ENCODE data around the gene NUP50.
A peak's percentile ranks its signal among the peaks of the same experiment; 100 is the strongest.

Gene NUP50

DNA sequence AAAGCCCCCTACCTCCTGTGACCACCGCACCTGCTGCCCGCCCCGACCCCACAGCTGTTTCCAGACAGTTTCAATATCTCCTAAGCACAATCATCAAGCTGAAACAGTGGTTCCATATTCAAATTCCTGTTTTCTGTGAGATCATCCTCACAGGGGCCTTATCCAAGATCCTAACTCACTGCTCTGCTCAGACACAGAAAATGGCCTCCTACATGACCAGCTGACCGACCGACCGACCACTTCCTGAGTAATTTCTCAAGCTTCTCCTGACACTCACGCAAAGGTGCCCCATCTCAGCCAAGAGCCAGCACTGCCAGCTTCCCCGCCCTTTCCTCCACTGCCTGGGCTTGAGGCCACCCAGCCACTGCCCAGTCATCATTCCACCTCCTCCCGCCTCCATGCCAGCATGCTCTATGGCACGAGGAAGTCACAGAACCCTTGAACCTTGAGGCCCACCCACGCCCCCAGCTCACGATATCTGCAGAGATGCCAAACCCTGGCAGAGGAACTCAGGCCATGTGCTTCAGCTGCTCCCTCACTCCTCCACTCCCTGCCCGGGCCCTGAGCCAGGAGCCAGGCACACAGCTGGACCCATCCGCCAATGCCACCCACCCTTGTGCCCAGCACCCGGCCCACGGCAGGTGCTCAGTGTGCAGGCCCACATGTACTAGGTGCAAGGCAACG lies 62.9 kb downstream of the NUP50 start:
- DNase-seq, result peak in 36 of 58 donors; percentile 20 to 82 (median 50)

DNA sequence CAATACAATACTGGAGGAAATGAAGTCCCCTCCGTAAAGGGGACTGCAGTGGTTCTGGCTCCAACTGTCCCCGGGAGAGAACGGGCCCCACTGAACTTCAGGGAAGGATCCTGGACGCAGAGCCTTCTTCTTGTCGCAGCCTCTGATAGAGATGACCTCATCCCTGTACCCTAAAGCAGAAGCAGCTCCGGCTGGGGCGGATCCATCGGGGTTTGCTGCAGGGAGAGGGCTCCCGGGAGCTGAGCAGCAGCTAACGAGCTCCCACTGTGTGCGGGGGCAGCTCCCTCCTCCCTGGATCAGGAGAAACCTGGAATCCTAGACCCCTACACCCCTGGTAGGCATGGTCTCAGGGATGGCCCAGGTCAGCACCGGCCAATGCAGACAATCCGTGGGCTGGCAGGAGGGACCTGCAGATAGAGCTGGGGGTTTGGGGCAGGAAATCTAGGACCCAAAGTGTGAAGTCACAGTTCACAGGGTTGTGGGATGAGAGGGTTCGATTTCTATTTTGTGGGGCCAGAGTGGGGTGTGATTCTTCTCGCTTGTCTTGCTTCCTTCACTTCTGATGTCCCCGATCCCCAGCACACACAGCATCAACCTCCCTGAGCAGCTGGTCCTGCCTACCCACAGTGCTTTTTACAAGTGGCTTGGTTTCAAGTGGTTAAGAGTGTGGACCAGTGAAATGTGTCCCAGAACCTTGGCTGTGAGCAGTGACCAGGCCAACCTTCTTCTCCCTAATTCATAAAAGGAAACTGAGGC lies 64.1 kb downstream of the NUP50 start:
- peak in 43 of 58 donors; percentile 15 to 80 (median 54) for DNase-seq

DNA sequence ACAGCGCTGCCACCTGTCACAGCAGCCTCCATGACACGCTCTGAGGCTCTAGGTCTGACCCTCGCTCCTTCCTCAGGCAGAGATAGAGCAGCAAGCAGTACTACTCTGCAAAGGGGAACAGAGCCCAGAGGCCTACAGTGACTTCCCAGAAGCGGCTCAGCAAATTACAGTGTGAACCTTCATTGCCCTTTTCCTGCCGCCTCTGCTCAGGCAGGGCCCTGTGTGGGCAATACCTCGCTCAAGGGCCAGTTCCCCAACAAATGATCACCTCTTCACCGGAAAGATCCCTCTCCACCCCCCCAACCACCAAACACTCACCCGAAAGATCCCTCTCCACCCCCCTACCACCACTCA lies 64.7 kb downstream of the NUP50 start:
- DNase-seq, result no peak

DNA sequence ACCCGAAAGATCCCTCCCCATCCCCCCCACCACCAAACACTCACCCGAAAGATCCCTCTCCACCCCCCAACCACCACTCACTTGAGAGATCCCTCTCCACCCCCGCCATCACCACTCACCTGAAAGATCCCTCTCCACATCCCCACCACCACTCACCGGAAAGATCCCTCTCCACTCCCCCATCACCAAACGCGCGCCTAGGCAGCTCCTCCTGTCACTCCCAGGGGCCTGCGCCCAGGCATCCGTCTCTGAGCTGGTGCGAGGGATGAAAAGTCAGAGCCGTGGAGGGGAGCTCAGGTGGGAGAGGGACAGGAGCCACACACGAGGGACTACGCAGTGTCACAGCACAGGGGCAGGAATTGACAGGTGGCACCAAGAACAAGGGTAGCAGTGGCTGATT lies 65.5 kb downstream of the NUP50 start:
- no peak for DNase-seq

DNA sequence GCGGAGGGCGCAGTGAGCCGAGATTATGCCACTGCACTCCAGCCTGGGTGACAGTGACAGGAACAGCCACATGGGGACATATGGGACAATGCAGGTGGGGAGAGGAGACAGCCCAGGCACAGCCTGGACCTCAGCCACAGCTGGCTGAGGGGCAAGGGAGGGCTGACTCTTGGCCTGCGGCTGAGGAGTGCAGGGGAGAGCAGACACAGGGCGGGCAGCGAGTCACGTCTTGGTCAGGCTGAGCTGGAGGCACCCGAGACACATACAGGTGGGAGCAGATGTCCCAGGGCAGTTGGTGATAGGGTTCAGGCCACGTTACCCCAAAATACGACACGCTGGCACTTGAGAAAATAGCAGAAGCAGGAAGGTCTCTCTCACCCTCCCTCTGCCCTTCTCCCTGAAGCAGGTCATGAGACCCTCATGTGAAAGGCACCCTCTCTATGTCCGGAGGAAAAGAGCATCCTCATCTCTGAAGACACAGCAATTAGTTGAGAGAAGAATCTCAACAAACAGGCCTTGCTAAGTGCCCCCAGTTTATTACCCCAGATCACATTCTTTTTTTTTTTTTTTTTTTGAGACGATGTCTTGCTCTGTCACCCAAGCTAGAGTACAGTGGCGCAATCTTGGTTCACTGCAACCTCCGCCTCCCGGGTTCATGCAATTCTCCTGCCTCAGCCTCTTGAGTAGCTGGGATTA lies 66.4 kb downstream of the NUP50 start:
- DNase-seq, result peak in 1 of 58 donors; percentile 23

DNA sequence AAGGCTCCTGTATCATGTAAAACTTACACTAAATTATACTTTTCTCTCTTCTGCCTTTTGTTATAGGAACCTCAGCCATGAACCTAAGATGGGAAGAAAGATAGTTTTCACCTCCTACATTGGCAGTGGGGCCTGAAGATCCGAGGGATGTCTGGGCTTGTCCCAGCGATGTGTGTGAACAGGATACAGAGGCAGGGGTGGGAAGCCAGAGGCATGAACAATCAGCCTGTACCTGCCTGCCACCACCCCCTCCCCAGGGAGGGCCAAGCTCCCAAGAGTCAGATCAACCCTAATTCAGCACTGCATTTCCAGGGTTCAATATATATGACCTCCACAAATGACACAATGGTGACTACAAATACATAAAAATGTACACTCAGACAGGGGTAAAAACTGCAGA lies 67.6 kb downstream of the NUP50 start:
- no peak for DNase-seq

DNA sequence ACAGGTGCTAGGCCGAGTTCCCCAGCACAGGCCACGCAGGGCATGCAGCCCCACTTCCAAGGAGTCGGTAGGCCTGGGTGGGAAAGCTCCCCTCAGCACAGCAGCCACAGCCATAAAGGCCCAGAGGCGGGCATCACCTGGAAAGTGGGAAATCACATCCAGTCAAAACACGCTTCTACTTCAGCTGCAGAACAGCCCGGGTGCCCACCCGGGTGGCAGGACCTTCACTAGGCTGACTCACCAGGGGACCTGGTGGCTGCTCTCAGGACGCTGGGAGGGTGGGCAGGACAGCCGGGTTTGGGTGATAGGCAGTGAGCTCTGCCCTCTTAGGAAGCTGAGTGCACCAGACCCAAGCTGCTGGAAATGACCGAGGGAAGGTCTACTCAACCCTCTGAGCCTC lies 69.7 kb downstream of the NUP50 start:
- DNase-seq, result no peak

DNA sequence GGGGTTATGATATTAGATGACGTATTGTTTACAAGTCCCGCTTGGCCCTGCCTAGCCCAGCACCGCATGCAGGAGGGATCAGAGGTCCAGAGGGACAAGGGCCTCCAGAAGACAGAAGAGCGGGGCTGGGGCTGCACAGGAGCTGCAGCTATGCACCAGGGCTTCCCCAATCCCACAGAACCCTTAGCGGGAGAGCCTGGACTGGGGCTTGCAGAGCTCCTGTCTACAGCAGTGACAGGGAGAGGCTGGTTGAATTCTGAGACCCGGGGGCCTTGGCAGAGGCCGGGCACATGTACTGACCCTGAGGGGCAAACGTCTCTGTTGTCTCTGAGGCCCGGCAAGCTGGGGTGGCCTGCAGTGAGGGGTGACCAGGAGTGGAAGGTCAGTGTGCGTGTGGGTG lies 70.1 kb downstream of the NUP50 start:
- no peak for DNase-seq

DNA sequence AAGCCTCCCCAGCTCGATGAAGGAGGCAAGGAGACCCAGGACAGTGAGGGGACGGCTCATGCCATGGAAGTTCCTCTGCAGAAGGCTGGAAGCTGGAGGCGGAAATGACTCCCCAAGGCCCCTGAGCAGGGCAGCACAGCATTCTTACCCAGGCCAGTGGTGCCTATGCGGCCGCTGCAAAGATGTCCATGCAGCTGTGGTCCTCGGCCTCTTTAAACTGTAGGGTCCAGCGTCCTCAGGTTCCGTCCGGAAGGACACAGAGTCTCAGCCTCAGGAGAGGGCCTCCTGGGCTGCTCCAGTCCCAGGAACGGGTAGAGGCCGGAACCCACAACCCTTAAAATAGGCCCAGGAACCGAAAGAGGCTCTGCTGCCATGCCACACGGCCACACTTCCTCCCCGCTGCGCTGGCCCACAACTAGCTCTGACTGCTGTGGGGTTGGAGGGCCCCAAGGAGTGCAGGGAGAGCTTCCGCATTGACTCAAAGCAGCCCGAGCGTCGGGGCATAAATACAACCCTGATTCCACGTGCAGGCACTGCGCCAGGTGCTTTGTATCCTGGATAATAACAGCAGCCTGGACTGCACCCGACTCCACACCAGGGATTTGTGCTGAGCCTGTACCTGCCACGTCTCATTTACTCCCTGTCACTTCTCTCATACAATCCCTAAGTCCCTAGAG lies 71.5 kb downstream of the NUP50 start:
- peak in 19 of 58 donors; percentile 14 to 63 (median 31) for DNase-seq

DNA sequence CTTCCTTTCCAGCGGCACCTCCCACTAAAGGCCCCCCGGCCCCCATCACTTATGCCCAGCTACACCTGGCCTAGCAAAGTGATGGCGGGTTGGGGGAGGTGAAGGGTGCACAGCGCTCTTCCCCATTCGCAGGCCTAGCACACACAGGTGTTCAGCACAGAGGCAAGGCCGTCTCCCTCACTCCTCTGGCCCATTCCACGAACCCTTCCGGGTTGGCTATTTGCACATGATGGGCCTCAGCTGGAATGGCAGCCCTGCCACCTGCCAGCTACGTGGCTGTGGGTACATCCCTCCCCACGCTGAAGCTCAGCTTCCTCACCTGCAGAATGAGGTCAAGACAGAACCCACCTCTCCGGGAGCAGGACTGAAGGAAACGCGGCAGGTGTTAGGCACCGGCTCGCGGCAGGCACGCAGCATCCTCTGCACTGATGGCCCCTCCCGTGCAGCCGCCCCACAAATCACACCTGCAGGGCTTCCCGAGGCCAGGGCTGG lies 72.2 kb downstream of the NUP50 start:
- DNase-seq, result no peak

DNA sequence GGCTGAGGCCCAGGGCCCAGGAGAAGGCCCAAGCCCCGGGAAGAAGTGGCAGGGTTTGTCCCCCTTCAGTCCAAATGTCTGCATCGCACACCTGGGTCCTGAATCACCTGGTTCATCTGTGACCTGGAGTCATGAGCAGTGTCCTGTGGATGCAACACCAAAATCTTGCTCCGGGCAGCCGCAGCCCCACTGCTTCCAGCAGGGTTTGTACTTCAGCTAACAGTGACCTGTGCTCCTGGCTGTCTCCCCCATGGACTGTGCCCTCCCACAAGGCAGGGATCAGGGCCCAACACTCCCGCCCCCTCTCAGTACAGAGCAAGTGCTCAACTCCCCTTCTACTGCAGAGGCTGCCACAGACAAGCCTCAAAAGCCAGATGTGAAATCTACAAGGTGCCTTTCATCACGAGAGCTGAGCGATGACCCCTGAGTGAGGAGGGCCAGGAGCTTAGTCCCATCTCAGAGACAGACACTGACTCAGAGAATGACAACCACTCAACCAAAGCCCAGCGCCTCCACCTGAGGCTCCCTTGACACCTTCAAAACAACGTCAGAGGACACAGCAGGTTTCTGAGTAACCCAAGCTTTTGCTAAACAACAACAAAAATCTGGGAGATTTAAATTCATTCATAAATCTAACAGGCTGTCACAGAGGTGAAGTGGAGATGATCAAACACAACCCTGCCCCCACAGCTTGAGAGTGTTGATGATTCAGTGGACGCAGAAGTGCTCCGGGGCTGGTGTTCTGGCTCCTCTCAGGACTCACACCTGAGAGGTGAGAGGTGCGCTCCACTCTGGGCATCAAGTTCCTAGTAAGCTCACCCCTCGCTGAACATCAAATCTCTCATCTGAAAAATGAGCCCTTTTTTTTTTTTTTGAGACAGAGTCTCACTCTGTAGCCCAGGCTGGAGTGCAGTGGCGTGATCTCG lies 73.6 kb downstream of the NUP50 start:
- DNase-seq, result no peak

All from anterior cingulate cortex (tissue), 58 donors.